GM12878 (cell line): Measurements from ENCODE around the gene RUNX3. TPM values are rescaled to one million over a fixed set of nuclear protein-coding genes. Genes with fewer than 3 reads are reported as not detected.

Experiments
- ATAC-seq: fragments of 200-7000 bp; cut with Tn5 transposase; 3 replicates; pipeline ENCODE4 v1.9.1; 2020; ENCODE audit warnings: mild to moderate bottlenecking, moderate library complexity
- BruUV-seq: library from RNA; stranded (reverse); fragments of 400-500 nt; replicated peaks from 2 replicates; lab custom pipeline; 2021; lab: Mats Ljungman, UMichigan
- CTCF ChIA-PET: fragments of 300-600 bp; sonication (Branson Sonifier 250); formaldehyde crosslinking; extraction: SDS; loops from one replicate; lab custom pipeline; 2021; ENCODE audit warnings: inconsistent platforms; lab: Yijun Ruan, JAX
- POLR2A ChIA-PET: fragments of 350-600 bp; formaldehyde crosslinking; extraction: SDS; loops from one replicate; lab custom pipeline; 2021; ENCODE audit warnings: inconsistent platforms; lab: Charles Lee
- RAD21 ChIA-PET: fragments of 300-600 bp; sonication (Branson Sonifier 250); formaldehyde crosslinking; loops from one replicate; lab custom pipeline; 2023; ENCODE audit warnings: antibody characterized with exemption; ENCODE audit not compliant: unreplicated experiment; lab: Charles Lee
- SMC1A ChIA-PET: fragments of 300-600 bp; sonication (Branson Sonifier 250); formaldehyde crosslinking; loops from one replicate; lab custom pipeline; 2023; ENCODE audit not compliant: unreplicated experiment, uncharacterized antibody; lab: Charles Lee
- DNase-seq: peaks from one replicate; pipeline ENCODE4 v3.0.0-alpha.2; 2011; ENCODE audit warnings: low read depth, low spot score
- FAIRE-seq: peaks from 3 replicates; lab custom pipeline; 2011; peaks lifted over from hg19 to GRCh38; lab: Jason Lieb, UNC
- H2AFZ ChIP-seq: 2 replicates; pipeline ENCODE4 v1.6.0; 2011; ENCODE audit warnings: low read depth, low read length, control low read depth; ENCODE audit not compliant: control insufficient read depth
- H3K27ac ChIP-seq: 2 replicates; pipeline ENCODE4 v1.5.1; 2011; ENCODE audit warnings: control low read depth; ENCODE audit not compliant: control insufficient read depth, insufficient read depth
- H3K27me3 ChIP-seq, 2 experiments: replicated peaks in 1 of 2; 2 replicates each; pipeline versions ENCODE4 v1.6.0 to v1.6.1; 2011; ENCODE audit warnings: low read length in 1 of 2; ENCODE audit not compliant: control insufficient read depth in 2 of 2, insufficient read depth in 2 of 2
- H3K36me3 ChIP-seq, 2 experiments: 2 replicates each; pipeline ENCODE4 v1.5.1; 2011; ENCODE audit warnings: low read length in 1 of 2; ENCODE audit not compliant: control insufficient read depth in 2 of 2, insufficient read depth in 2 of 2
- H3K4me1 ChIP-seq: 2 replicates; pipeline ENCODE4 v1.6.1; 2011; ENCODE audit warnings: mild to moderate bottlenecking, low read length, moderate library complexity, mixed read lengths; ENCODE audit not compliant: control insufficient read depth, insufficient read depth
- H3K4me2 ChIP-seq: 2 replicates; pipeline ENCODE4 v1.6.0; 2011; ENCODE audit warnings: control low read depth; ENCODE audit not compliant: control insufficient read depth, insufficient read depth
- H3K4me3 ChIP-seq: fragments of 200-600 bp; sonication (generic); 2 replicates; pipeline ENCODE4 v1.5.1; 2016
- H3K79me2 ChIP-seq: 2 replicates; pipeline ENCODE4 v1.6.0; 2011; ENCODE audit warnings: low read length; ENCODE audit not compliant: control insufficient read depth, insufficient read depth
- H3K9ac ChIP-seq: 2 replicates; pipeline ENCODE4 v1.8.0; 2011; ENCODE audit warnings: low read length, control low read depth, mixed read lengths; ENCODE audit not compliant: control insufficient read depth, insufficient read depth
- H3K9me3 ChIP-seq: replicated peaks from 3 replicates; pipeline ENCODE4 v1.5.1; 2011; ENCODE audit warnings: mild to moderate bottlenecking, low read length; ENCODE audit not compliant: control insufficient read depth, insufficient read depth
- H4K20me1 ChIP-seq: 2 replicates; pipeline ENCODE4 v1.6.0; 2011; ENCODE audit not compliant: control insufficient read depth, insufficient read depth
- EZH2 ChIP-seq: IDR thresholded peaks from 2 replicates; pipeline ENCODE4 v1.6.1; 2012; ENCODE audit warnings: low read depth, mild to moderate bottlenecking, control low read depth, inconsistent platforms, low read length, borderline replicate concordance; ENCODE audit not compliant: control insufficient read depth
- JUNB ChIP-seq: IDR thresholded peaks from 2 replicates; pipeline ENCODE4 v1.6.1; 2016; ENCODE audit warnings: antibody characterized with exemption, mild to moderate bottlenecking
- MEF2B ChIP-seq: fragments of 450-650 bp; IDR thresholded peaks from 2 replicates; pipeline ENCODE4 v1.6.1; 2018; ENCODE audit warnings: mild to moderate bottlenecking, moderate library complexity; ENCODE audit not compliant: partially characterized antibody, poor library complexity, severe bottlenecking
- MYC ChIP-seq: IDR thresholded peaks from 2 replicates; pipeline ENCODE4 v1.6.1; 2011; ENCODE audit warnings: mild to moderate bottlenecking, low read length, moderate library complexity, inconsistent platforms; ENCODE audit not compliant: insufficient read depth, insufficient replicate concordance, insufficient read length, severe bottlenecking
- POLR2A ChIP-seq: IDR thresholded peaks from 2 replicates; pipeline ENCODE4 v1.6.1; 2011; ENCODE audit warnings: low read depth, mild to moderate bottlenecking, low read length
- RELA ChIP-seq: fragments of 450-650 bp; IDR thresholded peaks from 2 replicates; pipeline ENCODE4 v1.8.0; 2014; ENCODE audit warnings: borderline replicate concordance; ENCODE audit not compliant: partially characterized antibody
- WGBS: methylation state at CpG from one replicate; pipeline ENCODE4 v1.1.6; 2016; ENCODE audit warnings: low lambda C conversion rate; ENCODE audit not compliant: insufficient replicate concordance, insufficient coverage; ENCODE audit errors: missing lambda C conversion rate; 5-methylcytosine and 5-hydroxymethylcytosine counted together
- in situ Hi-C: fragments of 300-500 bp; cut with MboI; formaldehyde crosslinking; loops from 9 replicates; pipeline ENCODE4 v1.14.3; 2018; ENCODE audit warnings: mixed read lengths
- intact Hi-C: fragments of 100-400 bp; cut with micrococcal nuclease; formaldehyde crosslinking; loops from one replicate; pipeline ENCODE4 v1.14.2; 2022; ENCODE audit not compliant: unreplicated experiment
- polyA plus RNA-seq, 11 experiments: library from polyadenylated mRNA; depleted of rRNA in 4 of 11; unstranded in 6 of 11; stranded (reverse) in 5 of 11; fragments of >200 nt; fragmentation: Nextera tagmentation in 4 of 11; fragmentation: Illumina TruSeq in 1 of 11; extraction: Ambion mirVana in 4 of 11; extraction: Trizol in 1 of 11; gene quantifications; 1 replicate in 1 of 11; 2 replicates in 10 of 11; pipeline versions ENCODE4 v1.2.1 to v1.2.3, GENCODE V29; 2011 to 2016; ENCODE audit warnings: inconsistent platforms in 2 of 11, missing spikeins in 2 of 11, low read depth in 1 of 11
- total RNA-seq, 4 experiments: library from RNA; depleted of rRNA in 3 of 4; stranded (reverse); fragments of >200 nt in 3 of 4; fragmentation: Illumina TruSeq in 1 of 4; extraction: Trizol in 1 of 4; gene quantifications; 2 replicates each; pipeline versions ENCODE4 v1.2.1 to v1.2.3, GENCODE V29; 2013 to 2021
- TF ChIP-seq, protein P1 (sequence below): fragments of 450-650 bp; IDR thresholded peaks from 2 replicates; pipeline ENCODE4 v1.6.1; 2017; ENCODE audit warnings: mild to moderate bottlenecking, moderate library complexity
- TF ChIP-seq, protein P2 (sequence below): fragments of 450-650 bp; IDR thresholded peaks from 2 replicates; pipeline ENCODE4 v1.6.1; 2017; ENCODE audit warnings: antibody characterized with exemption, mild to moderate bottlenecking, moderate library complexity

The RUNX3 gene
- total and polyA plus RNA-seq, 10 of the 15 experiments (the other 5 are each of a cell fraction or from before 2014, with no cell fraction given): 19.0 to 151 (median 31.4) TPM

DNA sequence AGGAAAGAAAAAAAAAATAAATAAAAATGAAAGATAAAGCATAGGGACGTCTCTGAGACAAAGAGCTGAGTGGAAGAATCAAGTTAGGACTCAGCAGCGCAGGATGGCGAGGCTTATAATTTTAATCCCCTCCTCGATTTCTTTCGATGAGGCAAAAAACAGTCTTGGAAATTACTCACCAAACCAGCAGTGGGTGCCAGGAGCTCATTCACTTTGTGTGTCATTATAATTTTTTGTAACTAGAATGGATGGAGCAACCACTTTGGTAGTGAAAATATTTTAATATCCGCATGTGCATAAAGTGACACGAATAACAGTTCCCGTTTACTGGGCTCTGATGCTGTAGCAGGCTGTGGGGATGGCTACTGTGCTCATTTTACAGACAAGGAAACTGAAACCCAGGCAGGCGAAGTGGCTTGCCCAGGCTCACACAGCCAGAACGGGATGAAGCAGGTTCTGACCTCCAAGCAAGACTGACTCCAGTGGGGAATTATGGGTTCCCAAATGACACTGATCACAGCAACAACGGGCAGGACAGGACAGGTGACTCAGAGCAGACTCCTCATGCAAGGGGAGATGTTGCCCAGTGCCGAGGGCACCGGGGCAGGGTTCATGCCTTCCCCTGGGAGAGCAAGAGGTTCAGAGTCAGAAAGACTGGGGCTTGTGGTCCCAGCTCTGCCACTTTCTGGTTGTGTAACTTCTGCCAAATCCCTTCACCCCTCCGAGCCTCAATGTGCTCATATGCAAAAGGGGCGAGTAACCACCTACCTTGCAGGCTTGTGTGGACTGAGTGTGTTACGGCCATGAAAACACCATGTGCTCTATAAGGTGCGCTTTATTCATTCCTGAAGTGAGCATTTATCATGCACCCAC, 63.6 kb downstream of the RUNX3 start (continued):
- TF ChIP-seq, protein P1, sequence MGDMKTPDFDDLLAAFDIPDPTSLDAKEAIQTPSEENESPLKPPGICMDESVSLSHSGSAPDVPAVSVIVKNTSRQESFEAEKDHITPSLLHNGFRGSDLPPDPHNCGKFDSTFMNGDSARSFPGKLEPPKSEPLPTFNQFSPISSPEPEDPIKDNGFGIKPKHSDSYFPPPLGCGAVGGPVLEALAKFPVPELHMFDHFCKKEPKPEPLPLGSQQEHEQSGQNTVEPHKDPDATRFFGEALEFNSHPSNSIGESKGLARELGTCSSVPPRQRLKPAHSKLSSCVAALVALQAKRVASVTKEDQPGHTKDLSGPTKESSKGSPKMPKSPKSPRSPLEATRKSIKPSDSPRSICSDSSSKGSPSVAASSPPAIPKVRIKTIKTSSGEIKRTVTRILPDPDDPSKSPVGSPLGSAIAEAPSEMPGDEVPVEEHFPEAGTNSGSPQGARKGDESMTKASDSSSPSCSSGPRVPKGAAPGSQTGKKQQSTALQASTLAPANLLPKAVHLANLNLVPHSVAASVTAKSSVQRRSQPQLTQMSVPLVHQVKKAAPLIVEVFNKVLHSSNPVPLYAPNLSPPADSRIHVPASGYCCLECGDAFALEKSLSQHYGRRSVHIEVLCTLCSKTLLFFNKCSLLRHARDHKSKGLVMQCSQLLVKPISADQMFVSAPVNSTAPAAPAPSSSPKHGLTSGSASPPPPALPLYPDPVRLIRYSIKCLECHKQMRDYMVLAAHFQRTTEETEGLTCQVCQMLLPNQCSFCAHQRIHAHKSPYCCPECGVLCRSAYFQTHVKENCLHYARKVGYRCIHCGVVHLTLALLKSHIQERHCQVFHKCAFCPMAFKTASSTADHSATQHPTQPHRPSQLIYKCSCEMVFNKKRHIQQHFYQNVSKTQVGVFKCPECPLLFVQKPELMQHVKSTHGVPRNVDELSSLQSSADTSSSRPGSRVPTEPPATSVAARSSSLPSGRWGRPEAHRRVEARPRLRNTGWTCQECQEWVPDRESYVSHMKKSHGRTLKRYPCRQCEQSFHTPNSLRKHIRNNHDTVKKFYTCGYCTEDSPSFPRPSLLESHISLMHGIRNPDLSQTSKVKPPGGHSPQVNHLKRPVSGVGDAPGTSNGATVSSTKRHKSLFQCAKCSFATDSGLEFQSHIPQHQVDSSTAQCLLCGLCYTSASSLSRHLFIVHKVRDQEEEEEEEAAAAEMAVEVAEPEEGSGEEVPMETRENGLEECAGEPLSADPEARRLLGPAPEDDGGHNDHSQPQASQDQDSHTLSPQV: no peak
- TF ChIP-seq EZH2: no peak
- TF ChIP-seq RELA: no peak

DNA sequence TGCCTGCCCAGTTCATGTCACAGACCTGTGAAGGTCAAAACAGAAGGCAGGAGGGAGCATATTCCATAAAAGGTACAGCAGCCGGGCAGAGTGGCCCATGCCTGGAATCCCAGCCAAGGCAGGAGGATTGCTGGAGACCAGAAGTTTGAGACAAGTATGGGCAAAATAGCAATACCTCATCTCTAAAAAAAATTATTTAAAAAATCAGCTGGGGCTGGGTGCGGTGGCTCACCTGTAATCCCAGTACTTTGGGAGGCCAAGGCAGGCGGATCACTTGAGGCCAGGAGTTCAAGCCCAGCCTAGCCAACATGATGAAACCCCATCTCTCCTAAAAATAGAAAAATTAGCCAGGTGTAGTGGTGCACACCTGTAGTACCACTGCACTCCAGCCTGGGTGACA, 64.5 kb downstream of the RUNX3 start:
- Histone ChIP-seq H4K20me1 (no peaks in the 10 kb centered on the region), H3K27ac (no peak overlapping the region), H3K4me3 (no peak overlapping the region), H3K4me2 (no peak overlapping the region), H3K36me3 (no peaks in the 10 kb centered on the region), H3K4me1 (peaks cover 6% of the 10 kb centered on the region), H3K9ac (no peak overlapping the region), H3K9me3 (no peaks in the 10 kb centered on the region), H3K79me2 (no peaks in the 10 kb centered on the region), H2AFZ (no peak overlapping the region), H3K27me3 (peaks cover 3 to 7% of the 10 kb centered on the region in 2 experiments)
- WGBS: 82% methylated on average over 3 of the region's 3 CpGs
- no TSS peak for BruUV-seq
- ATAC-seq (no peak), DNase-seq (no peak), FAIRE-seq (no peak)
- TF ChIP-seq, protein P2, sequence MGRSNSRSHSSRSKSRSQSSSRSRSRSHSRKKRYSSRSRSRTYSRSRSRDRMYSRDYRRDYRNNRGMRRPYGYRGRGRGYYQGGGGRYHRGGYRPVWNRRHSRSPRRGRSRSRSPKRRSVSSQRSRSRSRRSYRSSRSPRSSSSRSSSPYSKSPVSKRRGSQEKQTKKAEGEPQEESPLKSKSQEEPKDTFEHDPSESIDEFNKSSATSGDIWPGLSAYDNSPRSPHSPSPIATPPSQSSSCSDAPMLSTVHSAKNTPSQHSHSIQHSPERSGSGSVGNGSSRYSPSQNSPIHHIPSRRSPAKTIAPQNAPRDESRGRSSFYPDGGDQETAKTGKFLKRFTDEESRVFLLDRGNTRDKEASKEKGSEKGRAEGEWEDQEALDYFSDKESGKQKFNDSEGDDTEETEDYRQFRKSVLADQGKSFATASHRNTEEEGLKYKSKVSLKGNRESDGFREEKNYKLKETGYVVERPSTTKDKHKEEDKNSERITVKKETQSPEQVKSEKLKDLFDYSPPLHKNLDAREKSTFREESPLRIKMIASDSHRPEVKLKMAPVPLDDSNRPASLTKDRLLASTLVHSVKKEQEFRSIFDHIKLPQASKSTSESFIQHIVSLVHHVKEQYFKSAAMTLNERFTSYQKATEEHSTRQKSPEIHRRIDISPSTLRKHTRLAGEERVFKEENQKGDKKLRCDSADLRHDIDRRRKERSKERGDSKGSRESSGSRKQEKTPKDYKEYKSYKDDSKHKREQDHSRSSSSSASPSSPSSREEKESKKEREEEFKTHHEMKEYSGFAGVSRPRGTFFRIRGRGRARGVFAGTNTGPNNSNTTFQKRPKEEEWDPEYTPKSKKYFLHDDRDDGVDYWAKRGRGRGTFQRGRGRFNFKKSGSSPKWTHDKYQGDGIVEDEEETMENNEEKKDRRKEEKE: no peak
- no peak for TF ChIP-seq MEF2B
- no peak for TF ChIP-seq MYC
- no peak for TF ChIP-seq POLR2A
- no peak for TF ChIP-seq JUNB
- ChIA-PET CTCF (interaction anchor here (1.1 to 2.0 kb wide), 4 partner anchors 33 to 338 kb away, joined by 3 to 5 read pairs (median 4); no protein-coding TSS in a partner anchor), RAD21 (interaction anchor here (1.7 kb wide), 1 partner anchor 33 kb away, joined by 5 read pairs; no protein-coding TSS in a partner anchor), SMC1A (interaction anchor here (0.9 to 2.1 kb wide), 4 partner anchors 11 to 341 kb away, joined by 3 to 6 read pairs (median 3); no protein-coding TSS in a partner anchor), POLR2A (no interaction called here)
- in situ Hi-C loops (no loop called here), intact Hi-C loops (no loop called here)
